NCI-H1417 (cell line): ENCODE results near the gene WDR64.

ENCODE experiments used
- DNase-seq, 3 experiments: peaks; one replicate each; lab custom pipeline; 2025; lab: John Stamatoyannopoulos, UW

The WDR64 gene

GRCh38 chr1:241838897-241839296 is 186.8 kb downstream of the WDR64 start:
- no peak for DNase-seq

- no peak for DNase-seq
Measured at GRCh38 chr1:241839369-241839979, 187.4 kb downstream of the WDR64 start.

- no peak for DNase-seq
Measured at GRCh38 chr1:241840164-241840563, 188.1 kb downstream of the WDR64 start.

- DNase-seq: peak; percentile 24 to 87 (median 56)
Measured at GRCh38 chr1:241841691-241842090, 189.6 kb downstream of the WDR64 start.

- DNase-seq: no peak
Measured at GRCh38 chr1:241842565-241842964, 190.5 kb downstream of the WDR64 start.

- peak in 1 of 3 experiments; percentile 47 for DNase-seq
Measured at GRCh38 chr1:241844593-241844992, 192.5 kb downstream of the WDR64 start.

GRCh38 chr1:241846375-241846774 is 194.3 kb downstream of the WDR64 start:
- DNase-seq: no peak

- no peak for DNase-seq
Measured at GRCh38 chr1:241846862-241847539, 194.9 kb downstream of the WDR64 start.

- DNase-seq: no peak
Measured at GRCh38 chr1:241847540-241847795, 195.4 kb downstream of the WDR64 start.

GRCh38 chr1:241847796-241848685 is 196.0 kb downstream of the WDR64 start, which contains the start of gene EXO1:
Gene EXO1, plus strand, starts transcription at chr1:241848204. Its CDS starts 2,222 bp downstream, at chr1:241850426.
- peak; percentile 86 to 98 (median 98) for DNase-seq

GRCh38 chr1:241848686-241849344 is 196.7 kb downstream of the WDR64 start:
- no peak for DNase-seq

- no peak for DNase-seq
Measured at GRCh38 chr1:241849345-241849695, 197.2 kb downstream of the WDR64 start.
